WTC11 (cell line): Measurements from ENCODE around the gene POM121C.
"Not testable (repeated sequence)": the region's sequence is repeated elsewhere in the genome, so short reads cannot be mapped to it uniquely, and the experiment has no call there.

Experiments
- CREM ChIP-seq: sonication (generic); formaldehyde crosslinking; IDR thresholded peaks from 2 replicates; pipeline ENCODE4 v1.8.1; 2022; ENCODE audit warnings: mild to moderate bottlenecking, missing genetic modification reagents, moderate library complexity
- FOXJ3 ChIP-seq: sonication (generic); formaldehyde crosslinking; IDR thresholded peaks from 2 replicates; pipeline ENCODE4 v1.9.0; 2021; ENCODE audit warnings: missing genetic modification reagents, mild to moderate bottlenecking, borderline replicate concordance
- FOXP1 ChIP-seq: sonication (generic); formaldehyde crosslinking; IDR thresholded peaks from 2 replicates; pipeline ENCODE4 v1.8.0; 2022; ENCODE audit warnings: missing genetic modification reagents, mild to moderate bottlenecking, moderate library complexity, borderline replicate concordance
- ZNF232 ChIP-seq: sonication (generic); formaldehyde crosslinking; IDR thresholded peaks from 2 replicates; pipeline ENCODE4 v1.8.0; 2022; ENCODE audit warnings: mild to moderate bottlenecking, missing genetic modification reagents
- TF ChIP-seq, protein P1 (sequence below): fragments of 200-600 bp; IDR thresholded peaks from 2 replicates; pipeline ENCODE4 v1.8.0; 2022; ENCODE audit warnings: antibody characterized with exemption
- TF ChIP-seq, protein P2 (sequence below): sonication (generic); formaldehyde crosslinking; IDR thresholded peaks from 2 replicates; pipeline ENCODE4 v1.8.1; 2022; ENCODE audit warnings: low read depth, missing genetic modification reagents, borderline replicate concordance
- TF ChIP-seq, protein P3 (sequence below): sonication (generic); formaldehyde crosslinking; IDR thresholded peaks from 2 replicates; pipeline ENCODE4 v1.8.1; 2022; ENCODE audit warnings: low read depth, mild to moderate bottlenecking, moderate library complexity, missing genetic modification reagents, borderline replicate concordance

DNA sequence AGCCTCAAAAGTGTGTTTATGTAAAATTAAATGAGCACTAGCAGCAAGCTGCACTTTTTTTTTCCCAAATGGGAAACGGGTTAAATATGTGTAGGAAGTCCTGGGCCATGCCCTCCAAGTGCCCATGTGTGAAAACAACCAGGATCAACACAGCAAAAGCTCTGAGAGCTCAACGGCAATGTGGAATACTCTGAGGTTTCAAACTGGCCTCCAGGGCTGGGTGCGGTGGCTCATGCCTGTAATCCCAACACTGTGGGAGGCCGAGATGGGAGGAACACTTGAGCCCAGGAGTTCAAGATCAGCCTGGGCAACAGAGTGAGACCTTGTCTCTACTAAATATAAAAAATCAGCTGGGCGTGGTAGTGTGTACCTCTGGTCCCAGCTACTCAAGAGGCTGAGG is 28.1 kb downstream of the POM121C start:
- TF ChIP-seq, protein P1, sequence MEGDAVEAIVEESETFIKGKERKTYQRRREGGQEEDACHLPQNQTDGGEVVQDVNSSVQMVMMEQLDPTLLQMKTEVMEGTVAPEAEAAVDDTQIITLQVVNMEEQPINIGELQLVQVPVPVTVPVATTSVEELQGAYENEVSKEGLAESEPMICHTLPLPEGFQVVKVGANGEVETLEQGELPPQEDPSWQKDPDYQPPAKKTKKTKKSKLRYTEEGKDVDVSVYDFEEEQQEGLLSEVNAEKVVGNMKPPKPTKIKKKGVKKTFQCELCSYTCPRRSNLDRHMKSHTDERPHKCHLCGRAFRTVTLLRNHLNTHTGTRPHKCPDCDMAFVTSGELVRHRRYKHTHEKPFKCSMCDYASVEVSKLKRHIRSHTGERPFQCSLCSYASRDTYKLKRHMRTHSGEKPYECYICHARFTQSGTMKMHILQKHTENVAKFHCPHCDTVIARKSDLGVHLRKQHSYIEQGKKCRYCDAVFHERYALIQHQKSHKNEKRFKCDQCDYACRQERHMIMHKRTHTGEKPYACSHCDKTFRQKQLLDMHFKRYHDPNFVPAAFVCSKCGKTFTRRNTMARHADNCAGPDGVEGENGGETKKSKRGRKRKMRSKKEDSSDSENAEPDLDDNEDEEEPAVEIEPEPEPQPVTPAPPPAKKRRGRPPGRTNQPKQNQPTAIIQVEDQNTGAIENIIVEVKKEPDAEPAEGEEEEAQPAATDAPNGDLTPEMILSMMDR = not testable (repeated sequence)
- not testable (repeated sequence) for TF ChIP-seq CREM (CRISPR knock-in tag); FOXP1 (CRISPR knock-in tag); ZNF232; FOXJ3
- TF ChIP-seq, protein P2, sequence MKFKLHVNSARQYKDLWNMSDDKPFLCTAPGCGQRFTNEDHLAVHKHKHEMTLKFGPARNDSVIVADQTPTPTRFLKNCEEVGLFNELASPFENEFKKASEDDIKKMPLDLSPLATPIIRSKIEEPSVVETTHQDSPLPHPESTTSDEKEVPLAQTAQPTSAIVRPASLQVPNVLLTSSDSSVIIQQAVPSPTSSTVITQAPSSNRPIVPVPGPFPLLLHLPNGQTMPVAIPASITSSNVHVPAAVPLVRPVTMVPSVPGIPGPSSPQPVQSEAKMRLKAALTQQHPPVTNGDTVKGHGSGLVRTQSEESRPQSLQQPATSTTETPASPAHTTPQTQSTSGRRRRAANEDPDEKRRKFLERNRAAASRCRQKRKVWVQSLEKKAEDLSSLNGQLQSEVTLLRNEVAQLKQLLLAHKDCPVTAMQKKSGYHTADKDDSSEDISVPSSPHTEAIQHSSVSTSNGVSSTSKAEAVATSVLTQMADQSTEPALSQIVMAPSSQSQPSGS = not testable (repeated sequence)
- TF ChIP-seq, protein P3, sequence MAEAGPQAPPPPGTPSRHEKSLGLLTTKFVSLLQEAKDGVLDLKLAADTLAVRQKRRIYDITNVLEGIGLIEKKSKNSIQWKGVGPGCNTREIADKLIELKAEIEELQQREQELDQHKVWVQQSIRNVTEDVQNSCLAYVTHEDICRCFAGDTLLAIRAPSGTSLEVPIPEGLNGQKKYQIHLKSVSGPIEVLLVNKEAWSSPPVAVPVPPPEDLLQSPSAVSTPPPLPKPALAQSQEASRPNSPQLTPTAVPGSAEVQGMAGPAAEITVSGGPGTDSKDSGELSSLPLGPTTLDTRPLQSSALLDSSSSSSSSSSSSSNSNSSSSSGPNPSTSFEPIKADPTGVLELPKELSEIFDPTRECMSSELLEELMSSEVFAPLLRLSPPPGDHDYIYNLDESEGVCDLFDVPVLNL (CRISPR knock-in tag) = not testable (repeated sequence)
